ENCODE data around the gene ZNF320. TPM values are rescaled to one million over a fixed set of nuclear protein-coding genes. Genes with fewer than 3 reads are reported as not detected.
"Not testable (repeated sequence)": the region's sequence is repeated elsewhere in the genome, so short reads cannot be mapped to it uniquely, and the experiment has no call there.

ZNF320 gene
- total RNA-seq, 4 donors from 2014 or later: 7.7 to 25.1 (median 8.3) TPM

DNA sequence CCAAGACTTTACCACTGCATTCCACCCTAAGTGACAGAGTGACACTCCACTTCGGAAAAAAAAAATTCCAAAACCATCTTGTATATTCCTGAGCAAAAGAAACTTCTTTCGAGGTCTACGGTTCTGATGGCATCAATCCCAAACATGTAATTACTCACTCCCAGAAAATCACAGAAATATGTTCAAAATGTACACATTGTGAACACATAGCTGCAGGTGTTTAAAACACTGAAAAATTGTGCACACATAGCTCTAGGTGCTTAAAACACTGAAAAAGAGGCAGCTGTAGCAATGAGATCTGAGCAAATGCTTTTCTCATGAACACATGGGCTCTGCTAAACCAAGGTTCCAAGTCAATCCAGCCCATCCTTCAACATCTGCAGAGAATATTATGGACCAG lies 26.0 kb downstream of the ZNF320 start:
- ATAC-seq (ENCODE audit: low FRiP score) (no peak), DNase-seq (ENCODE audit: low spot score) (no peak)
- TF ChIP-seq, protein P1, sequence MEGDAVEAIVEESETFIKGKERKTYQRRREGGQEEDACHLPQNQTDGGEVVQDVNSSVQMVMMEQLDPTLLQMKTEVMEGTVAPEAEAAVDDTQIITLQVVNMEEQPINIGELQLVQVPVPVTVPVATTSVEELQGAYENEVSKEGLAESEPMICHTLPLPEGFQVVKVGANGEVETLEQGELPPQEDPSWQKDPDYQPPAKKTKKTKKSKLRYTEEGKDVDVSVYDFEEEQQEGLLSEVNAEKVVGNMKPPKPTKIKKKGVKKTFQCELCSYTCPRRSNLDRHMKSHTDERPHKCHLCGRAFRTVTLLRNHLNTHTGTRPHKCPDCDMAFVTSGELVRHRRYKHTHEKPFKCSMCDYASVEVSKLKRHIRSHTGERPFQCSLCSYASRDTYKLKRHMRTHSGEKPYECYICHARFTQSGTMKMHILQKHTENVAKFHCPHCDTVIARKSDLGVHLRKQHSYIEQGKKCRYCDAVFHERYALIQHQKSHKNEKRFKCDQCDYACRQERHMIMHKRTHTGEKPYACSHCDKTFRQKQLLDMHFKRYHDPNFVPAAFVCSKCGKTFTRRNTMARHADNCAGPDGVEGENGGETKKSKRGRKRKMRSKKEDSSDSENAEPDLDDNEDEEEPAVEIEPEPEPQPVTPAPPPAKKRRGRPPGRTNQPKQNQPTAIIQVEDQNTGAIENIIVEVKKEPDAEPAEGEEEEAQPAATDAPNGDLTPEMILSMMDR (IDR thresholded peaks at IDR 0.05): no peak

DNA sequence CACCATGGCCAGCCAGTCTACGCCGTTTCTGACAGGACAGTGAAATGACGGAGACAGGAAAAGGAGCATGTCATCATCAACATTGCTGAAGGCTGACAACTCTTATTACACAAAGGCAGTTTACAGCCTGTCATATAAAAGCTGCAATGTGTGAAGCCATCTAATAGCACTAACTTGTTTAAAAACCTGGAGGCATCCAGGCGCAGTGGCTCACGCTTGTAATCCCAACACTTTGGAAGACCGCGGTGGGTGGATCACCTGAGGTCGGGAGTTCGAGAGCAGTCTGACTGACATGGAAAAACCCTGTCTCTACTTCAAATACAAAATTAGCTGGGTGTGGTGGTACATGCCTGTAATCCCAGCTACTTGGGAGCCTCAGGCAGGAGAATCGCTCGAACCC lies 29.4 kb downstream of the ZNF320 start:
- not testable (repeated sequence) for ATAC-seq (ENCODE audit: low FRiP score); DNase-seq (ENCODE audit: low spot score)

DNA sequence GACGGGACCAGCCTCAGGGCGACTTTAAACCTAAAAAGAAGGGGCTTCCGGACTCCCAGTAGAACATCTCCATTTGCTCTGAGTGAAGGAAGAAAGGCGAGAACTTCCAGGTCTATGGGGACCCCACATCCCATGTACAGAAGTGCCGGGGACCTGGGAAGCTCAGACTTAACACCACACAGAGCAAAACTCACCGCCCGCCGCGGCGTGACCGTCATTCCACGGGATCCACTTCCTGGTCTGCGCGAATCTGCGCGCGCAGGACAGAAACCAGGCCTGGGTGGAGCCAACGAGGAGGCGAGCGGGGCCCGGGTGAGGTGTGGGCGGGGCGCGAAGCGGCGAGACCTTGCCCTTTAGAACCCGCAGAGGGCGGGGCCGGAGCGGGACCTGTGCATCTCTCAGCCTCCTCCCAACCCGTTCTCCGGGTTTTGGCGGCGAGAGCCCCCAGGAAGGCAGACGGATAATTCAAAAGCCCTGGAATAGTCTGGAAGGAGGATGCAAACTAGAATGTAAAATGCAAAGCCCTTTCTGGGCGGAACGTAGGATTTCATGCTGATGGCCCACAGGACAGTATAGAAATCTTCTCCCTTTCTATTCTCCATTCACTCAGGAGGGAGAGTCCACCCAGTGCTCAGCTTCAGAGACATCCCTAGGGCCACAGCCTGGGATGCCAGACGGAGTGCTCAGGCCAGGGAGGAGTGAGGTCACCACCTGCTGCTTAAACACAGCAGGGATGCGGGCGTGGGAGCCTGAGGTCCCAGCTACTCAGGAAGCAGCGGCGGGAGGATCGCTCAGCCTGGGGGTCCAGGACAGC lies 39.9 kb downstream of the ZNF320 start, which contains the start of gene ZNF468:
Gene ZNF468, minus strand, starts transcription at position 242 of the 814 bp plus-strand sequence. CDS start 3,347 bp downstream, outside the sequence.
- peak; percentile 33 for DNase-seq (ENCODE audit: low spot score)
- ATAC-seq (ENCODE audit: low FRiP score): peak; percentile 99

DNA sequence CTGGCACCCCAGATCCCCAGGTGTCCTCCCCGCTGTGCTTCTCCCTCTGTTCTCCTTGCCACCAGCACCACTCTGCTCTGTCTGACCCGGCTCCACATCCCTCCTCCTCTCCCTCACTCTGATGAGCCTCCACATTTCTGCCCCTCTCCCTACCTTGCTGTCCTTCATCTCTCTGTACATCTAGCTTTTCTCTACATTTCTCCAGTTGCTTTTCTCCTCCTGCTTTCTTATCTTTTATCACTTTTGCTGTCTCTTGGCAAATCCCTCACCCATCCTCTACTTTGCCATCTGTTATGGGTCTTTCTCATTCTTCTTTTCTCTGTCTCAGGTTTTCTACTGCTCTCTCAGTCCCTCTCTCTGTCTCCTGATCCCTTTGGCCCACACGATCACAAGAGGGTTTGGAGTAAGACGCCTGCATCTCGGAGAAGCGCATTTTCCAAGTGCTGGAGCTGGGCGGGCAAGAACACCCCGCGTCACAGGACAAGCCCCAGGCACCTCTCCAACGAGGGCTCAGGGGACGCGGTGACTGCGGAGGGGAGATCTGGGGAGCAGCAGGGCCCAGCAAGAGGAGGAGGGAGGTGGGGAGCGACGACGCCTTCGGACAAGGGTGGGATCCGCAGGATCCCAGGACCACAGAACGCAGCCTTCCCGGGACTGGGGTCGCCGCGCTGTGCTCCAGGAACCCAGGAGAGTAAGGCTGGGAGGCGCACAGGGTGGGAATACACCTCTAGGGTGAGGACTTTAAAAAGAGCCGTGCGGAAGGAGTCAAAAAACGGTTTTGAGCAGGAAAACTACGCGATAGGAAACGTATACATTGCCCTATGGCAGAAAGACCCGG lies 40.7 kb downstream of the ZNF320 start:
- DNase-seq (ENCODE audit: low spot score): not testable (repeated sequence)
- ATAC-seq (ENCODE audit: low FRiP score): peak; percentile 31

Small RNA genes lying within 50 kb of the gene (small RNA-seq; reads per million reads assigned to genes)
- not detected for gene ZNF320

Other genes starting within 250 kb of the ZNF320 start
- 10 to 100 TPM; 10.1 to 15.4 (median 11.9) TPM for gene ZNF611, start 162.6 kb downstream of the ZNF320 start, total RNA-seq
- gene ZNF600, start 110.8 kb downstream of the ZNF320 start, total RNA-seq: 10 to 100 TPM in 2 of 4 donors, 1 to 10 TPM in 2; 4.4 to 13.1 (median 9.3) TPM
- 10 to 100 TPM in 2 of 4 donors, 1 to 10 TPM in 2; 8.6 to 13.1 (median 10.8) TPM for gene ZNF28, start 76.0 kb downstream of the ZNF320 start, total RNA-seq
- 10 to 100 TPM; 13.1 to 21.4 (median 16.8) TPM for gene ZNF468, start 40.0 kb downstream of the ZNF320 start, total RNA-seq
- gene ZNF888, start 25.8 kb upstream of the ZNF320 start, total RNA-seq: 1 to 10 TPM; 2.5 to 4.7 (median 3.3) TPM
- 1 to 10 TPM; 3.1 to 7.6 (median 3.9) TPM for gene ZNF816, start 65.2 kb upstream of the ZNF320 start, total RNA-seq
- gene ERVV-1, start 116.3 kb upstream of the ZNF320 start, total RNA-seq: not detected
- gene ERVV-2, start 147.1 kb upstream of the ZNF320 start, total RNA-seq: not detected
- 10 to 100 TPM; 28.6 to 76.1 (median 49.6) TPM for gene ZNF160, start 205.8 kb upstream of the ZNF320 start, total RNA-seq
- 10 to 100 TPM in 2 of 4 donors, 1 to 10 TPM in 2; 4.2 to 12.6 (median 10.3) TPM for gene ZNF415, start 235.3 kb upstream of the ZNF320 start, total RNA-seq

All from omental fat pad (tissue), 4 donors.